Measurements from ENCODE around the gene FOXL3.

The FOXL3 gene

DNA sequence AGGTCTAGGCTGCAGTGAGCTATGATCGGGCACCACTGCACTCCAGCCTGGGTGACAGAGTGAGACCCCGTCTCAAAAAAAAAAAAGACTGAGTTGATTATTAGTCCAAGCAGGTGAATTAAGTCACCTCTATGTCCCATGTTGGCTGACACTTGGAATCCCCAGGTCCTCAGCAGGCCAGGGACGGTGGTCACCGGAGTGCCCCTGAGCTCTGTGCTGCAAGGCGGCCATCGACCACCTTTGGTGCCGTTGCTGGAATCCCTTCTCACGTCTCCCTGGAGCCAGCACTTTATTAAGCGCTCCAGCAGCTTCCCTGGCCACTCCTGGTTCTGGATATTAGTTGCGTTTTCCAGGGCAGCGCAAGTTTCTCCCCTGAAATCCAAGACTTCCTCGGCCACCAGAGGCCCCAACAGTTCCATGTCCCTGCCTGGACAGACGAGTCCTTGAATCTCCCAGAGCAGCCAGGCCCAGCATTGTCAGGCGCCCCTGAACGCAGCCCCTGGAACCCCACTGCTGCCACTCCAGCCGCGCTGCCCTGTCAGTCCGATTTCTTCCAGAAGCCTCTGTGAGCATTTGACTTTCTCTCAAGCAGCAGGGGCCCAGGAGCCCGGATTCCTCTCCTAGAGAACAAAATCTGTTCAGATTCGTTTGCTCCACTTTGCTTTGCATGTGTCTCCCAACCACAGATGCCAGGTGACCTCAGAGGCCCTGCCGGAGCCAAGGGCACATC, 38.4 kb upstream of the FOXL3 start:
- H3K4me3 ChIP-seq (ENCODE audit: low read depth, low read length), result no peak overlapping the region
- no peak for TF ChIP-seq CTCF (IDR thresholded peaks at IDR 0.05; ENCODE audit: borderline replicate concordance, insufficient read depth, low read depth, low read length)

DNA sequence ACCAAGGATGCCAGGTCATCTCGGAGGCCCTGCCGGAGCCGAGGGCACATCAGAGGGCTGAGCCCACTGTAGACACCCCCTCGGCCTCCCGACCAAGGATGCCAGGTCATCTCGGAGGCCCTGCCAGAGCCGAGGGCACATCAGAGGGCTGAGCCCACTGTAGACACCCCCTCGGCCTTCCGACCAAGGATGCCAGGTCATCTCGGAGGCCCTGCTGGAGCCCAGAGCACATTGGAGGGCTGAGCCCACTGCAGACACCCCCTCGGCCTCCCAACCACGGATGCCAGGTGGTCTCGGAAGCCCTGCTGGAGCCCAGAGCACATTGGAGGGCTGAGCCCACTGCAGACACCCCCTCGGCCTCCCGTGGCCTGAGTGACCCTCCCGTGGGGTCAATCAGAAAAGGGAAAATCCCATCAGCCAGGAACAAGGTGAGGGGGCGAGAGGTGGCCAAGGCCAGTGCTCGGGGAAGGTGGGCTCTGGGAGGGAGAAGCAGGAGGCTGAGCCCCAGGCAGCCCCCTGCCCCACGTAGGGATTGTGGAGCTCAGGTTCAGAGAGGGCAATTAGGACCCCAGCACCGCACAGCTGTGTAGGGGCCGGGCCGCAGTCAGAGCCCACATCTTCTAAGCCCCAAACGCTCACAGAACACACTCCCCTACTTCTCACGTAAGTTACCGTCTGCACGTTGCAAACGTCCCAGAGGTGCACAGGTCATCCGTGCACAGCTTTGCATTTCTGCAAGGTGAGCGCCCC, 37.6 kb upstream of the FOXL3 start:
- TF ChIP-seq CTCF (IDR thresholded peaks at IDR 0.05; ENCODE audit: borderline replicate concordance, insufficient read depth, low read depth, low read length), result no peak
- no peak overlapping the region for H3K4me3 ChIP-seq (ENCODE audit: low read depth, low read length)

DNA sequence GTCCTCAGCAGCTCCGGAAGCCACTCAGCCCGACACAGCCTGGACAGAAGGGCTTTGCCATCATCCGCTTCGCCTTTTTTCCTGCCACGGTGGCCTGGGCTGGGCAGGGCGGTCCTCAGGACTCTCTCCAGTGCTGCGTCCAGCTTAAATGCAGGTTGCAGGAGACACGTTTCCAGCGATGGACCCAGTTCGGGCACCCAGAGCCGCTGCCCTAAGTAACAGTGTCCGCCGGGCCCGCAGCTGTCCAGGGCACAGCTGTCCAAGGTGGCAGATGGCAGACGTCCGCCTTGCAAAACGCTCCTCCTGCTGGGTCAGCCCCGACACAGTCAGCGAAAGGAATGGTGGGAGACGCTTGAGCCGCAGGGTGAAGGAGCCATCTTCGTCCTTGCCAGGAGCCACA, 37.0 kb upstream of the FOXL3 start:
- no peak overlapping the region for H3K4me3 ChIP-seq (ENCODE audit: low read depth, low read length)
- no peak for TF ChIP-seq CTCF (IDR thresholded peaks at IDR 0.05; ENCODE audit: borderline replicate concordance, insufficient read depth, low read depth, low read length)

DNA sequence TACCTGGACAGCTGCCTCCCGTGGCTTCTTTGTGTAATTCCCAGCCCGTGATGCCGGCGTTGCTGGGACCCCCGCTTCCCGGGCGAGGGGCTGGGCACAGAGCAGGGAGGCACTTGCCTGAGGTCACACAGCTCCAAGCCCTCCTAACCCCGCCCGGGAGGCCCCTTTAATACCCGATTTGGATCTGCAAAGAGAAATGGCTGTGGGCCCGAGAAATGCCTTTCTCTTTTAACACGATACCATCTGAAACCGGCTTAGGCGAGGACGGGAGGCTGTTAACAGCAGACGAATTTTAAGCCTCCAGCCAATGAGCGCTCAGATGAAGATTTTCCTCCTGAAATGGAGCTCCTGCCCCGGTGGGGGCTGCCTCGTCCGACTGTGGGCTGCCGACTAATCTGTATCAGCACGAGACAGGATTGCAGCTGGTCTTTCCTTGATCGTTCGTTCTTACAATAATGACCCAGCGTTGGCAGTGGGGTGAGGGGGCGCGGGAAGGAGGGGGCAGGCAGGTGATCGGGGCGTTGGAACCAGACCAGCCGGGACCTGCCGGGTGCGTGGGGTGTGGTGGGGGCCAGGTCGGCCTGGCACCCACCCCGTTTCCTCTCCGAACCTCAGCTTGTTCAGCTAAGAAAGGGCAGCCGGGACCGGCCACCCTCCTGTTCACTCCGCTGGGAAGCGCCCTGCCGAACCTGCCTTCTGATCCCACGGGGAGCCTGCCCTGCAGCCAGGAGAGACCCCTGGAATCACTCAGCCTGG, 36.2 kb upstream of the FOXL3 start:
- H3K4me3 ChIP-seq (ENCODE audit: low read depth, low read length), result no peak overlapping the region
- TF ChIP-seq CTCF (IDR thresholded peaks at IDR 0.05; ENCODE audit: borderline replicate concordance, insufficient read depth, low read depth, low read length), result no peak

DNA sequence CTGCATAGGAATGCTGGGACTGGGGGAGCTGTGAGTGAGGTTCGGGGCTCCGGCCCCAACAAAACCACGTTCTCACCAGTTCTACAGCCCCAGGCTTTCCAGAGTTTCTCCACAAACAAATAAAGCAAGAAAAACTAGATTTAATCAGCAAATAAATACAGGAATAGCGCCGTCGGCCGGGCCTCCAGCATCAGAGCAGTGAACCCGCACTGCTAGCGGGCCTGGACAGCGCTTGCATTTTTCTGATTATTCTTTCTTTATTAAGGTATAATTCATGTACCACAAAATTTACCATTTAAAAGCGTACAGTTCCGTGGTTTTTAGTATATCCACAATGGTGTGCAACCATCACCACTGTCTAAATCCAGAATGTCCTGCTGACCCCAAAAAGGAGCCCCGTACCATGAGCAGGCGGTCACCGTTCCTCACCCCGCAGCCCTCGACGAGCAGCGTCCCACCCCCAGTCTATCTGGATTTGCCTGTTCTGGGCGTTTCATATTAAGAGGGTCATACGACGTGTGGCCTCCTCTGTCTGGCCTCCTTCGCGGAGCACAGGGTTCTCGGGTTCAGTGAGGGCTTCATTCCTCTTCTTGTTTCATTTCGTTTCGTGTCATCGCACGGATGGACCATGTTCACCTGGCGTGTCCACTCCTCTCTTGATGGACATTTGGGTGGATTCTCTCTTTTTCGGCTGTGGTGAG, 35.5 kb upstream of the FOXL3 start:
- TF ChIP-seq CTCF (IDR thresholded peaks at IDR 0.05; ENCODE audit: borderline replicate concordance, insufficient read depth, low read depth, low read length), result no peak
- H3K4me3 ChIP-seq (ENCODE audit: low read depth, low read length), result no peak overlapping the region

- no peak overlapping the region for H3K4me3 ChIP-seq (ENCODE audit: low read depth, low read length)
- TF ChIP-seq CTCF (IDR thresholded peaks at IDR 0.05; ENCODE audit: borderline replicate concordance, insufficient read depth, low read depth, low read length), result no peak
Measured at GRCh38 chr7:255038-255435, 34.9 kb upstream of the FOXL3 start.
